IPS DF 19.7 (cell line): ENCODE data around the gene ELP5.
A peak's percentile ranks its signal among the peaks of the same experiment; 100 is the strongest.

Experiments used
- DNase-seq: peaks from one replicate; pipeline ENCODE4 v3.0.0-alpha.2; 2013; ENCODE audit warnings: low read depth, low spot score

ELP5 gene

GRCh38 chr17:7254511-7254910 is 2.5 kb downstream of the ELP5 start:
- DNase-seq, result no peak

- DNase-seq, result no peak
These were observed 4.9 kb downstream of the ELP5 start for GRCh38 chr17:7256766-7257456.

DNA sequence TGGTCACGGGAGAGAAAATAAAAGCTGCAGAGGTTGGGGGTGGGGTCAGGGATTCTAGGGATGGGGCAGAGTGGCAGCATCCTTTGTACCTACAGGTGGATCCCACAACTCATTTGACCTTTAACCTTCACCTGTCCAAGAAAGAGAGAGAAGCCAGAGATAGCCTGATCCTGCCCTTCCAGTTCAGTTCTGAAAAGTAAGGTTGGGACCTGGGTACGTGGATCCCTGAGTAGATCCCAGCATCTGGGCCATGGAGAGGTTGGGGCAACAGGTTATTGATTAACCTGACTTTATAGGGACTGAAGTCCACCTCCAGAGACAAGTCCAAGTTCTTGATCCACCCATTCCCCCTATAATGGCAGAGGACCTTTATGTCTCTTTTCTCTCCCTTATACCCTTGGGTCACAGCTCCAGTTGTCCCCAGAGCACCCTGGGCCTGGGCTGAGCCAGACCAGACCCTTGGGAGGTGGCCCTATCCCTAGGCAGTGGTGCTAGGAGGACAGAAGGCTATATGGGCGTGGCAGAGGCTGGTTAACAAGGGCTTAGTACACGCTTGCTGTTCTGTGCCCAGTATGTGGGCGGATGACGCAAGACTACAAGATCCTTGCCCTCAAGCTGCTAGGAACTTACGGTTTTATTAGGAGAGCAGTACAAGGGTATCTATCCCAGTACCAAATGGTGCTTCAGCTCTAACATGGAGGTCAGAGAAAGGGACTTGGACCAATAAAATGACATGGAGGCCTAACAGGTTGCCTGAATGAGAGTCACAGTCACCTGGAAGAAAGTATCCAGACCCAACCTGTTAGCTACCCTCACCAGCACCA is 6.9 kb downstream of the ELP5 start:
- DNase-seq, result no peak

- DNase-seq, result no peak
These were observed 7.5 kb downstream of the ELP5 start for GRCh38 chr17:7259555-7259889.

- no peak for DNase-seq
These were observed 8.1 kb downstream of the ELP5 start for GRCh38 chr17:7260151-7260550.

- DNase-seq, result no peak
These were observed 8.8 kb downstream of the ELP5 start for GRCh38 chr17:7260651-7261378.

- DNase-seq, result no peak
These were observed 9.6 kb downstream of the ELP5 start for GRCh38 chr17:7261379-7262191.

DNA sequence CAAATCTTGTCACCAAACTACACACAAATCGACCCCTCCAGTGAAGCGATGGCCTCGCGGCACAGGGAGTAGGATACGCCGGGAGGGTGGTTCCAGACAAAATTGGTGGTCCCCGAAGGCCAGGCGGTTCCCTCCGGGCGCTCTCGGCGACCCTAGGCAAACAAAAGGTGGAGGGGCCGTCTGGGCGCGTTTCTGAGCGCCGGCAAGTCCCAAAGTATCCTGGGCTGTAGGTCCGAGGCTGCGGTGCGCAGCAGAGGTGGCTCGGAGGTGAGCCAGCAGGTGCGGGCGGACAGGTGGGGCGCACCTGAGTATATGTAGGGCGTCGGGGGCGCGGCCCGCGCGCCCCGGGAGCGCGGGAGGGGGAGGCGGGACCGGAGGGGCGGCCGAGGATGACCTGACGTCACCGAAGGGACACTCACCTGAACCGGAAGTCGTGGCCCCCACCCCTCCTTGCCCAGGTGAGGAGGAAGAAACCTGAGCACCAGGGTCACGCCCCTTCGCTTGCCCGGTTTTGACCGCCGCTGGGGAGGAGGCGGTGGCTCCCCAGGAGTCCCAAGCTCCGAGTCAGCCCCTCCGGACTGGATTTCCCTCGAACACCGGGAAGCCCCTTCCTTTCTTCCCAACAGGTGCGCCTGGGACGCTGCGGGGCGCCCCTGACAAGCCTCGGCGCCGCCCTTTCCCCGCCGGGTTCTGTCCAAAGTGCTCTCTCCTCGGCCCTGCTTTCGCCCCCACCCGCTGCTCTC is 10.3 kb downstream of the ELP5 start, which contains the start of gene CLDN7:
Gene CLDN7, minus strand, starts transcription at position 287 of the 743 bp plus-strand sequence. CDS start 435 bp downstream, outside the sequence.
- no peak for DNase-seq

GRCh38 chr17:7262935-7263800 is 11.2 kb downstream of the ELP5 start:
- DNase-seq, result no peak

DNA sequence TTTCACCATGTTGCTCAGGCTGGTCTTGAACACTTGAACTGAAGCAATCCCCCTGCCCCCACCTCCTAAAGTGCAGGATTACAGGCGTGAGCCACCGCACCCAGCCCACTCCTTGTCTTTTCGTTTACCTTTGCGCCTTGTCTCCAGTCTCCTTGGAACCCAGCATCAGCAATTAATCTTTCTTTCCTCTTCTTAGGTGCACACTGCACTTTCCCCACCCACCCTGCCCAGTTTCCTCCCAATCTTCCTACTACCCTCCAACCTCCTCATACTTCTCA is 11.7 kb downstream of the ELP5 start:
- DNase-seq, result no peak

DNA sequence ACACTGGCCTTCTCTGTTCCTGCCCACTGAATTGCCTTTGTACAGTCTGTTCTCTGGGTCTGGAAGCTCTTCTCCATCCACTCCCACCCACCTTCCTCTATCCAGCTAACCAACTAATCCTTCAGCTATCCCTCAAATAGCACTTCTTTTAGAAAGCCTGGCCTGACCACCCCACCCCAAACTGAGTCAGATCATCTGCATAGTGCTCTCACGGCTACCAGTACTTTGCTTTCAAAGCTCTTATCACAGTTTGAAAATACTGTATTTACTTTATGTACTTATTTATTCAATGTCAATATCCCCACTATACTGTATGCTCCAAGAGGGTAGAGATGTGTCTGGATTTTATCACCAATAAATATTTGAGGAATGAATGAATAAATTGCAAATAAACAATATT is 14.8 kb downstream of the ELP5 start:
- no peak for DNase-seq

DNA sequence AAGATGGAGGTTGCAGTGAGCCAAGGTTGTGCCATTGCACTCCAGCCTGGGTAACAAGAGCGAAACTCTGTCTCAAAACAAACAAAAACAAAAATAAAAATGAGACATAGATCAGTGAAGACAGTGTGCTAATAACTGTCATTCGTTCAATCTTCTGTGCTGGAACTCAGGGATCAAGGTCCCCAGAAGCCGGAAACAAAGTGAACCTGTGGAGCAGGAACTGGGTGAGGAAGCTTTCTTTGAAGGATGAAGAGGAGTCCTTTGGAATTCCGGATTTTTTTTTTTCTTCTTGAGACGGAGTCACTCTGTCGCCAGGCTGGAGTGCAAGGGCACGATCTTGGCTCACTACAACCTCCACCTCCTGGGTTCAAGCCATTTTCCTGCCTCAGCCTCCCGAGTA is 27.4 kb downstream of the ELP5 start:
- no peak for DNase-seq

DNA sequence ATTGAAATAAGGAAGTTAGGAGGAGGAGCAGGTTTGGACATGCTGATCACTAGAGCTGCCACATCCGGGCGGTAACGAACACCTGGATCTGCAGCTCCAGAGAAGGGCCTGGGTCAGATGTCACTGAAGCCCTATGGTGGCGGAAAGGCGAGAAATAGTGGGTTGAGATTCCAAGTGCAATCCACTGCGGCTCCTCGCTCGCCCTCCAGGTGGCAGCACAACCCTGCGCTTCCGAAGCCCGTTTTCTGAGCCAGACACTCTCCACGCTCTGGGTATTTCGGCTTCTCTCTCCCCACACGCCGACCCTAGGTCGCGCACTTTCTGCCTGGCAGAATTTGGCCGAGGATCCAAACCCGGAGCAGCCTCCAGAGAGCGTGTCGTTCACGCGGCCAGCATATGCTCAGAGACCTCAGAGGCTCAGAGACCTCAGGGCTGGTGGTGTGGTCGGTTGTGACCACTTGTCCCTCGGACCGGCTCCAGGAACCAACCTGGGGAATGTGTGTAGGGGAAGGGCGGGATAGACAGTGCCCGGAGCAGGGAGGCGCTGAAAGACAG is 28.6 kb downstream of the ELP5 start:
- peak; percentile 92 for DNase-seq

- peak; percentile 79 for DNase-seq
These were observed 29.3 kb downstream of the ELP5 start, which contains the start of gene SLC2A4 for GRCh38 chr17:7281074-7281952. Gene SLC2A4, plus strand, starts transcription at chr17:7281718. Its CDS starts 217 bp downstream, at chr17:7281935.

DNA sequence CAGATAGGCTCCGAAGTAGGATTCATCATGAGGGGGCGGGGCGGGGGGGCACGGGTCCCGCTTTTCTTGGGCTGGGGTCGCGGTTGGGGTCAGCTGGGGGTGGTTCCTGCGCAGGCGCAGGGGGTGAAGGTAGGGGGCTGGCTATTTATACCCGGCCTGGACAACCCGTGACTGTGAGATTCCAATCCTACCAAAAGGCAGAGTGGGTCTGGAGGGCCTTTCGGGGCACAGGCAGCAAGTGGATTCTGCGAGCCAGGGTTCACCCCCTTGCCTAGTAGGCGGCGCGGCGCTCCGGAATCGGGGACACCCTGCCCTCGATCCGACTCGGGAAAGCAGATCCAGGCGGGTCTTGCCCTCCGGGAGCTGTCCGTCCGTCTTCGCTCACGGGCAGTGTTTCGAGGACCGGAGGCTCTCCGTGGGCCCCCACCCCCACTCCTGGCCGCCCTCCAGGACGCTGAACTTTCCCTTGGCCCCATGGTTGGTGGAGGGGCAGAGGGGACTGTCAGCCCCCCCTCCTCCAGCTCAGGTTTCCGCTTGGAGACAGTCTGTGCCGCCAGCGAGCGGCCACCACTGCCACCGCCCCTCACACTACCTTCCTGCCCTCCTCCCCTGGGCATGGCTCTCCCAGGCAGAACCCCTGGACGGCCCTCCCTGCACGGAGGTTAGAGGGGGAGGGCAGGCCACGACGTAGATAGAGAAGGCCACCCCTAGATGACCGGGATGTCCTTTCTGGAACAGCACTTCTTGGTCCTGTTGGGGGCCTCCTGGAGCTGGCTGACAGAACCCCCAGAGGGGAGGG is 30.1 kb downstream of the ELP5 start:
- DNase-seq, result no peak

DNA sequence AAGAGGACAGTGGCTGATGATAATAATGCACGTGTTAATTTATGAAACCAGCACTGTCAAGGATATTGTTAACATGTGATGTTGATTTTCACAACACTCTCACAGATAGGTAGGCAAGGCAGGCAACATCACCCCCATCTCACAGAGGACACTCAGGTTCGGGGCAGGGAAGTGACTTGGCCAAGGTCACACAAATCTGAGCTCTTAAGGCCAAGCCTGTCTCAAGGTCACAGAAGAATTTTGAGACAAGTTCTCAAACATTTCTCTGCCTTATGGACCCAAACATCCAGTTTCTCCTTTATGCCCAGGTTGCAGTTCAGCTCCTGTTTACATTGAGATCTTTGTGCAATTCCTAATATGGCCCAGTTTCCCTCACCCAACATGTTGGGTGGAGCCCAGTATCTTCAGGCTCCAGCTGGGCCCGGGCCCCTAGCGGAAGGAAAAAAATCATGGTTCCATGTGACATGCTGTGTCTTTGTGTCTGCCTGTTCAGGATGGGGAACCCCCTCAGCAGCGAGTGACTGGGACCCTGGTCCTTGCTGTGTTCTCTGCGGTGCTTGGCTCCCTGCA is 30.8 kb downstream of the ELP5 start:
- DNase-seq, result no peak

DNA sequence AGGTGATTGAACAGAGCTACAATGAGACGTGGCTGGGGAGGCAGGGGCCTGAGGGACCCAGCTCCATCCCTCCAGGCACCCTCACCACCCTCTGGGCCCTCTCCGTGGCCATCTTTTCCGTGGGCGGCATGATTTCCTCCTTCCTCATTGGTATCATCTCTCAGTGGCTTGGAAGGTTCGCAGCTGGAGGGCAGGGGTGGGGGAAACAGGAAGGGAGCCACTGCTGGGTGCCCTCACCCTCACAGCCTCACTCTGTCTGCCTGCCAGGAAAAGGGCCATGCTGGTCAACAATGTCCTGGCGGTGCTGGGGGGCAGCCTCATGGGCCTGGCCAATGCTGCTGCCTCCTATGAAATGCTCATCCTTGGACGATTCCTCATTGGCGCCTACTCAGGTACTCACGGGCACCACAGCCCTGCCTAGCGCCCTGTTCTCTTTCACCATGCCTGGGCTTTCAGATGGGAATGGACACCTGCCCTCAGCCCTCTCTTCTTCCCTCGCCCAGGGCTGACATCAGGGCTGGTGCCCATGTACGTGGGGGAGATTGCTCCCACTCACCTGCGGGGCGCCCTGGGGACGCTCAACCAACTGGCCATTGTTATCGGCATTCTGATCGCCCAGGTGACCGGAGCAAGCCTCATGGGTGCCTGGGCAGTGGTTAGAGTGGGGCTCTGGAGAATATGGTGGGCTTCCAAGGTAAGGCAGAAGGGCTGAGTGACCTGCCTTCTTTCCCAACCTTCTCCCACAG is 31.6 kb downstream of the ELP5 start:
- no peak for DNase-seq
